Heart left ventricle (tissue), 13 donors: ENCODE measurements around the gene PIGM.

Source experiments
- POLR2A ChIP-seq, 2 donors: fragments of 450-650 bp; IDR thresholded peaks; one replicate each; pipeline ENCODE4 v1.6.1; 2017; ENCODE audit warnings: antibody characterized with exemption in 2 of 2, mild to moderate bottlenecking in 2 of 2, moderate library complexity in 2 of 2
- TF ChIP-seq, protein P1 (sequence below), 12 donors: fragments of 200-600 bp; sonication (generic) in 4 of 12; IDR thresholded peaks; one replicate each; pipeline versions ENCODE4 v1.5.0 to v1.8.0; 2018 to 2022; ENCODE audit warnings: antibody characterized with exemption in 12 of 12, mild to moderate bottlenecking in 5 of 12
- donor health status: ischemic (EF 13 %, LVEDD 7.1; RV severe dilation, severe dysfunction).
- donor health status: DM: no; HTN: yes; CAD: no.
- donor health status: DM: no; HTN: no; CAD: no.
- donor health status: ischemic (EF 25% LVEDD 6.9; RV normal size, moderate dysfunction).
- donor health status: ischemic (EF 25% LVEDD 5.7; RV mildly dilated, moderate dysfunction).
- donor health status: ischemic (EF 35%, LVEDD 5.7; RV mildly dilated, moderate dysfunction).
- donor health status: nonischemic (EF 11% LVEDD 7.7; RV severe dilation, severe dysfunction).
- donor health status: DM: yes; HTN: yes; CAD: no.
- donor health status: PGD.
- donor health status: ischemic (EF 29% LVEDD 5.4; RV normal size, mild dysfunction).
- donor health status: nonischemic (EF 23%, LVEDD 6.1; RV moderate dilation, normal function).

DNA sequence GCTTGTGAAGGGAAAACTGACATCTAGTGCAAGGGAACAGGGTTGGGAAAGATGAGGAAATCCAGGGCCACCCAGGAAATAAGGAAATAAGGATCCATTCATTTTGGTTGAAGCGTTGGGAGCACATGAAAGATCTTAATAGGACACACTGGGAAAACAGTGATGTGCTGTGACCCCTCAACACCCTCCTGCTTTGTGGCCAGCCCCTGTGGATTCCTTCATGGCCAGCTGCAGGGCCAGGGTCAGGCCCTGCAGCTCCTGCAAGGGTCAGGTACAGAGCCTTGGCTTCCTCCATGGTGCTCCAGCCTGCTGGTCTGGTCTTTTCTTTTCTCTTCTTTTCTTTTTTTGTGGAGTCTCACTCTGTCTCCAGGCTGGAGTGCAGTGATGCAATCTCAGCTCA lies 18.8 kb upstream of the PIGM start:
- TF ChIP-seq, protein P1, sequence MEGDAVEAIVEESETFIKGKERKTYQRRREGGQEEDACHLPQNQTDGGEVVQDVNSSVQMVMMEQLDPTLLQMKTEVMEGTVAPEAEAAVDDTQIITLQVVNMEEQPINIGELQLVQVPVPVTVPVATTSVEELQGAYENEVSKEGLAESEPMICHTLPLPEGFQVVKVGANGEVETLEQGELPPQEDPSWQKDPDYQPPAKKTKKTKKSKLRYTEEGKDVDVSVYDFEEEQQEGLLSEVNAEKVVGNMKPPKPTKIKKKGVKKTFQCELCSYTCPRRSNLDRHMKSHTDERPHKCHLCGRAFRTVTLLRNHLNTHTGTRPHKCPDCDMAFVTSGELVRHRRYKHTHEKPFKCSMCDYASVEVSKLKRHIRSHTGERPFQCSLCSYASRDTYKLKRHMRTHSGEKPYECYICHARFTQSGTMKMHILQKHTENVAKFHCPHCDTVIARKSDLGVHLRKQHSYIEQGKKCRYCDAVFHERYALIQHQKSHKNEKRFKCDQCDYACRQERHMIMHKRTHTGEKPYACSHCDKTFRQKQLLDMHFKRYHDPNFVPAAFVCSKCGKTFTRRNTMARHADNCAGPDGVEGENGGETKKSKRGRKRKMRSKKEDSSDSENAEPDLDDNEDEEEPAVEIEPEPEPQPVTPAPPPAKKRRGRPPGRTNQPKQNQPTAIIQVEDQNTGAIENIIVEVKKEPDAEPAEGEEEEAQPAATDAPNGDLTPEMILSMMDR (IDR thresholded peaks at IDR 0.05), result no peak
- no peak for TF ChIP-seq POLR2A (IDR thresholded peaks at IDR 0.05)
